ENCODE results near the gene TSHR. TPM values are rescaled to one million over a fixed set of nuclear protein-coding genes. Genes with fewer than 3 reads are reported as not detected.

Gene TSHR
- total and polyA plus RNA-seq, 2 donors, result 10.3 to 20.1 TPM

GRCh38 chr14:81170829-81171195 lies 215.4 kb downstream of the TSHR start:
- peak overlapping the region; percentile 97 to 98 for H3K27ac ChIP-seq (ENCODE audit: low read depth in 1 of 2, low read length in 1 of 2)
- no peaks in the 10 kb centered on the region for H3K9me3 ChIP-seq (ENCODE audit: control insufficient read depth in 2 of 2, insufficient read depth in 1 of 2, low read length in 1 of 2)
- WGBS, result 42% methylated on average over 3 of the region's 3 CpGs
- DNase-seq (ENCODE audit: low read depth in 6 of 9, low spot score in 9 of 9), result no peak
- H3K4me3 ChIP-seq (ENCODE audit: low read length in 2 of 2), result no peak overlapping the region
- H3K27me3 ChIP-seq (ENCODE audit: control insufficient read depth in 2 of 2, insufficient read depth in 1 of 2, low read length in 1 of 2), result no peaks in the 10 kb centered on the region
- no peaks in the 10 kb centered on the region for H3K36me3 ChIP-seq (ENCODE audit: control insufficient read depth in 2 of 2, insufficient read depth in 2 of 2, low read length in 1 of 2)
- H3K4me1 ChIP-seq (ENCODE audit: control insufficient read depth in 2 of 2, insufficient read depth in 2 of 2, low read length in 2 of 2), result peaks cover 0 to 10% of the 10 kb centered on the region in 2 donors

- 92% methylated on average over 2 of the region's 2 CpGs for WGBS
- Histone ChIP-seq H3K4me3 (ENCODE audit: low read length in 2 of 2) (no peak overlapping the region), H3K4me1 (ENCODE audit: control insufficient read depth in 2 of 2, insufficient read depth in 2 of 2, low read length in 2 of 2) (peaks cover 0 to 10% of the 10 kb centered on the region in 2 donors), H3K27me3 (ENCODE audit: control insufficient read depth in 2 of 2, insufficient read depth in 1 of 2, low read length in 1 of 2) (no peaks in the 10 kb centered on the region), H3K9me3 (ENCODE audit: control insufficient read depth in 2 of 2, insufficient read depth in 1 of 2, low read length in 1 of 2) (no peaks in the 10 kb centered on the region), H3K27ac (ENCODE audit: low read depth in 1 of 2, low read length in 1 of 2) (no peak overlapping the region), H3K36me3 (ENCODE audit: control insufficient read depth in 2 of 2, insufficient read depth in 2 of 2, low read length in 1 of 2) (peaks cover 0 to under 1% of the 10 kb centered on the region in 2 donors)
- no peak for DNase-seq (ENCODE audit: low read depth in 6 of 9, low spot score in 9 of 9)
These were observed 216.9 kb downstream of the TSHR start for GRCh38 chr14:81172353-81172752.

DNA sequence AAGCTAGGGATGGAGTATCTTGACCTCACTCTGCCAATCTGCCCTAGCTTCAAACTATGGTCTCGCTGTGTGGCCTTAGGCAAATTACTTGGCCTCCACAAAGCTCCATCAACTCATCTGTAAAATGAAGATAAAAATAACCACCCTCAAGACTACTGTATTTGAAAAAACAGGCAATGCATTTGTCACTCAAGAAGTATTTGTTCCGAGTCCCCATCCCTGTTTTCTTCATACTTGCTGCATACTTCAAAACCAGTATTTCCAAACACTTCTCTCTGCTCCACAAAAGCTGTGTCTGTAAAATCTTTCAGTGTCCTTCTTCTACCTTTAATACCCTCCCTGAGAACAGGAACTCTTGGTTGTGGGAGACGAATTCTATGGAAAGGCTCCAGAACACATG lies 217.5 kb downstream of the TSHR start:
- WGBS, result 95% methylated on average over 3 of the region's 3 CpGs
- Histone ChIP-seq H3K27ac (ENCODE audit: low read depth in 1 of 2, low read length in 1 of 2) (no peak overlapping the region), H3K27me3 (ENCODE audit: control insufficient read depth in 2 of 2, insufficient read depth in 1 of 2, low read length in 1 of 2) (no peaks in the 10 kb centered on the region), H3K9me3 (ENCODE audit: control insufficient read depth in 2 of 2, insufficient read depth in 1 of 2, low read length in 1 of 2) (no peaks in the 10 kb centered on the region), H3K4me1 (ENCODE audit: control insufficient read depth in 2 of 2, insufficient read depth in 2 of 2, low read length in 2 of 2) (peaks cover 0 to 10% of the 10 kb centered on the region in 2 donors), H3K4me3 (ENCODE audit: low read length in 2 of 2) (no peak overlapping the region), H3K36me3 (ENCODE audit: control insufficient read depth in 2 of 2, insufficient read depth in 2 of 2, low read length in 1 of 2) (peaks cover 0 to 3% of the 10 kb centered on the region in 2 donors)
- DNase-seq (ENCODE audit: low read depth in 6 of 9, low spot score in 9 of 9), result no peak

- Histone ChIP-seq H3K27ac (ENCODE audit: low read depth in 1 of 2, low read length in 1 of 2) (no peak overlapping the region), H3K4me3 (ENCODE audit: low read length in 2 of 2) (no peak overlapping the region), H3K9me3 (ENCODE audit: control insufficient read depth in 2 of 2, insufficient read depth in 1 of 2, low read length in 1 of 2) (no peaks in the 10 kb centered on the region), H3K4me1 (ENCODE audit: control insufficient read depth in 2 of 2, insufficient read depth in 2 of 2, low read length in 2 of 2) (no peaks in the 10 kb centered on the region), H3K36me3 (ENCODE audit: control insufficient read depth in 2 of 2, insufficient read depth in 2 of 2, low read length in 1 of 2) (peaks cover 3 to 17% of the 10 kb centered on the region in 2 donors), H3K27me3 (ENCODE audit: control insufficient read depth in 2 of 2, insufficient read depth in 1 of 2, low read length in 1 of 2) (no peaks in the 10 kb centered on the region)
- WGBS, result 97% methylated on average over 3 of the region's 3 CpGs
- DNase-seq (ENCODE audit: low read depth in 6 of 9, low spot score in 9 of 9), result no peak
These were observed 220.8 kb downstream of the TSHR start for GRCh38 chr14:81176241-81176640.

- no peaks in the 10 kb centered on the region for H3K4me1 ChIP-seq (ENCODE audit: control insufficient read depth in 2 of 2, insufficient read depth in 2 of 2, low read length in 2 of 2)
- H3K4me3 ChIP-seq (ENCODE audit: low read length in 2 of 2), result no peak overlapping the region
- peaks cover 5 to 21% of the 10 kb centered on the region in 2 donors for H3K36me3 ChIP-seq (ENCODE audit: control insufficient read depth in 2 of 2, insufficient read depth in 2 of 2, low read length in 1 of 2)
- no peaks in the 10 kb centered on the region for H3K27me3 ChIP-seq (ENCODE audit: control insufficient read depth in 2 of 2, insufficient read depth in 1 of 2, low read length in 1 of 2)
- 93% methylated on average over 1 of the region's 1 CpG for WGBS
- no peak overlapping the region for H3K27ac ChIP-seq (ENCODE audit: low read depth in 1 of 2, low read length in 1 of 2)
- no peaks in the 10 kb centered on the region for H3K9me3 ChIP-seq (ENCODE audit: control insufficient read depth in 2 of 2, insufficient read depth in 1 of 2, low read length in 1 of 2)
- DNase-seq (ENCODE audit: low read depth in 6 of 9, low spot score in 9 of 9), result no peak
These were observed 221.8 kb downstream of the TSHR start for GRCh38 chr14:81177225-81177624.

DNA sequence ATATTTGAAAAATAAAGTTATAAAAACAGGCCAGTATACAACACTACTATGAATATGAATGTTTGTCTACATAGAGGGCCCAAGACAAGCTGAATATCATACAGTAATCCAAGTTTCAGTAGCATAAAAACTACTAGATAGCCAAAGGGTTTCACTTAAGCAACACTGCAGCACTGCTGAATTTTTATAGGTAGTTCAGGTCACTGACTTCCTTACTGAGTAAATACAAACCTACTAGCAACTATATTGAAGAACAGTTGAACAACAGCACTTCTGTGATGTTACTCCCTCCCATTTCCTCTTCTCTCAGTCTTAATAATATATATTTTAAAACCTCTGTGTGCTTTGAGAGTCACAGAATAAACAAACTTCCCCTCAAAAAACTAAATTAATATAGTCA lies 222.6 kb downstream of the TSHR start:
- Histone ChIP-seq H3K36me3 (ENCODE audit: control insufficient read depth in 2 of 2, insufficient read depth in 2 of 2, low read length in 1 of 2) (peaks cover 5 to 29% of the 10 kb centered on the region in 2 donors), H3K27ac (ENCODE audit: low read depth in 1 of 2, low read length in 1 of 2) (peak overlapping the region in 1 of 2 donors; percentile 7), H3K4me3 (ENCODE audit: low read length in 2 of 2) (no peak overlapping the region), H3K4me1 (ENCODE audit: control insufficient read depth in 2 of 2, insufficient read depth in 2 of 2, low read length in 2 of 2) (no peaks in the 10 kb centered on the region), H3K27me3 (ENCODE audit: control insufficient read depth in 2 of 2, insufficient read depth in 1 of 2, low read length in 1 of 2) (no peaks in the 10 kb centered on the region), H3K9me3 (ENCODE audit: control insufficient read depth in 2 of 2, insufficient read depth in 1 of 2, low read length in 1 of 2) (no peaks in the 10 kb centered on the region)
- no peak for DNase-seq (ENCODE audit: low read depth in 6 of 9, low spot score in 9 of 9)

GRCh38 chr14:81179631-81180030 lies 224.2 kb downstream of the TSHR start:
- no peaks in the 10 kb centered on the region for H3K4me1 ChIP-seq (ENCODE audit: control insufficient read depth in 2 of 2, insufficient read depth in 2 of 2, low read length in 2 of 2)
- no peak overlapping the region for H3K27ac ChIP-seq (ENCODE audit: low read depth in 1 of 2, low read length in 1 of 2)
- no peak for DNase-seq (ENCODE audit: low read depth in 6 of 9, low spot score in 9 of 9)
- 94% methylated on average over 2 of the region's 2 CpGs for WGBS
- H3K36me3 ChIP-seq (ENCODE audit: control insufficient read depth in 2 of 2, insufficient read depth in 2 of 2, low read length in 1 of 2), result peaks cover 5 to 35% of the 10 kb centered on the region in 2 donors
- H3K4me3 ChIP-seq (ENCODE audit: low read length in 2 of 2), result no peak overlapping the region
- H3K27me3 ChIP-seq (ENCODE audit: control insufficient read depth in 2 of 2, insufficient read depth in 1 of 2, low read length in 1 of 2), result no peaks in the 10 kb centered on the region
- no peaks in the 10 kb centered on the region for H3K9me3 ChIP-seq (ENCODE audit: control insufficient read depth in 2 of 2, insufficient read depth in 1 of 2, low read length in 1 of 2)

DNA sequence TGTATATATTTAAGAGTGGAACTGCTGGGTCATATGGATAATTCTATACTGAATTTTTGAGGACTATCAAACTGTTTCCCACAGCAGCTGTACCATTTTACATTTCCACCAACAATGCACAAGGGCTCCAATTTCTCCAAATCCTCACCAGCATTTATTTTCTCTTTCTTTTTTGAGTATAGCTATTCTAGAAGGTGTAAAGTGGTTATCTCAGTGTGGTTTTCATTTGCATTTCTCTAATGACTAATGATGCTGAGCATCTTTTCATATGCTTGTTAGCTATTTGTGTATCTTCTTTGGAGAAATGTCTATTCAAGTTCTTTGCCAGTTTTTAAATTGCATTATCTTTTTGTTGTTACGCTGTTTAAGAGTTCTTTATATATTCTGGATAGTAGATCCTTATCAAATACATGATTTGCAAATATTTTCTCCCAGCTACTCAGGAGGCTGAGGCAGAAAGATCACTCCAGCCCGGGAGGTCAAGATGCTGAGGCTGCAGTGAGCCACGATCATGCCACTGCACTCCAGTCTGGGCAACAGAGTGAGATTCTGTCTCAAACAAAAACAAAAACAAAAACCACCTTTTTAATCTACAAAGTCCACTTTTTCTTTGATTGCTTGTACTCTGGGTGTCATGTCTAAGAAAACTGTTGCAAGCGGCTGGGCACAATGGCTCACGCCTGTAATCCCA lies 232.6 kb downstream of the TSHR start:
- peaks cover 8 to 9% of the 10 kb centered on the region in 2 donors for H3K4me1 ChIP-seq (ENCODE audit: control insufficient read depth in 2 of 2, insufficient read depth in 2 of 2, low read length in 2 of 2)
- 98% methylated on average over 5 of the region's 5 CpGs for WGBS
- H3K4me3 ChIP-seq (ENCODE audit: low read length in 2 of 2), result no peak overlapping the region
- DNase-seq (ENCODE audit: low read depth in 6 of 9, low spot score in 9 of 9), result no peak
- no peaks in the 10 kb centered on the region for H3K27me3 ChIP-seq (ENCODE audit: control insufficient read depth in 2 of 2, insufficient read depth in 1 of 2, low read length in 1 of 2)
- H3K9me3 ChIP-seq (ENCODE audit: control insufficient read depth in 2 of 2, insufficient read depth in 1 of 2, low read length in 1 of 2), result no peaks in the 10 kb centered on the region
- H3K27ac ChIP-seq (ENCODE audit: low read depth in 1 of 2, low read length in 1 of 2), result no peak overlapping the region
- H3K36me3 ChIP-seq (ENCODE audit: control insufficient read depth in 2 of 2, insufficient read depth in 2 of 2, low read length in 1 of 2), result peaks cover 5 to 37% of the 10 kb centered on the region in 2 donors

DNA sequence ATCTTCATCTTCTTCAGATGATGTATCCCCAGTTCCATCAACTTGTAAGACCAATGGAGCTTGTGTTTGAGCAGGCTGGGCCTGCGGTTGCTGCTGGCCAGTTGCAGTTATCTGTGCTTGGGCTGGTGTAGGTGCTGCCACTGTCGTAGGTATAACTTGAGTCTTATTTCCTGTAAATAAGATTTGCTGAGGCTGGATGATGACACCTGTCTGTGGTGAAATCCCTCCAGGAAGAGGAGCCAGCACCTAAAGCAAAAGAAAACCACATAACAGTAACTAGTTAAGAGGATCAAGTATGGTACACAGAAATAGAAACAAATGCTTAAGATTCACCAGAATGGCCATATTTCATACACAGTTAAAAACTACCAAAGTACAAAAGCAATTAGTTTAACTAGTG lies 237.2 kb downstream of the TSHR start:
- Histone ChIP-seq H3K4me1 (ENCODE audit: control insufficient read depth in 2 of 2, insufficient read depth in 2 of 2, low read length in 2 of 2) (peaks cover 8 to 14% of the 10 kb centered on the region in 2 donors), H3K4me3 (ENCODE audit: low read length in 2 of 2) (no peak overlapping the region), H3K27me3 (ENCODE audit: control insufficient read depth in 2 of 2, insufficient read depth in 1 of 2, low read length in 1 of 2) (no peaks in the 10 kb centered on the region), H3K27ac (ENCODE audit: low read depth in 1 of 2, low read length in 1 of 2) (peak overlapping the region; percentile 1 to 44), H3K36me3 (ENCODE audit: control insufficient read depth in 2 of 2, insufficient read depth in 2 of 2, low read length in 1 of 2) (peaks cover 21 to 46% of the 10 kb centered on the region in 2 donors), H3K9me3 (ENCODE audit: control insufficient read depth in 2 of 2, insufficient read depth in 1 of 2, low read length in 1 of 2) (no peaks in the 10 kb centered on the region)
- 51% methylated on average over 2 of the region's 2 CpGs for WGBS
- peak in 6 of 9 donors; percentile 22 to 79 (median 45) for DNase-seq (ENCODE audit: low read depth in 6 of 9, low spot score in 9 of 9)
